Suprapubic skin (tissue), 4 donors: ENCODE data around the gene TIGAR. TPM values are rescaled to one million over a fixed set of nuclear protein-coding genes. Genes with fewer than 3 reads are reported as not detected.

Source experiments
- DNase-seq, 2 donors: peaks; one replicate each; pipeline ENCODE4 v3.0.0-alpha.2; 2019; ENCODE audit warnings: low spot score in 2 of 2
- H3K27ac ChIP-seq: fragments of 200-600 bp; sonication (generic); one replicate; pipeline ENCODE4 v1.5.1; 2019
- H3K27me3 ChIP-seq: fragments of 200-600 bp; sonication (generic); one replicate; pipeline ENCODE4 v1.5.1; 2019
- H3K36me3 ChIP-seq: fragments of 200-600 bp; sonication (generic); one replicate; pipeline ENCODE4 v1.5.1; 2019
- H3K4me1 ChIP-seq: fragments of 200-600 bp; sonication (generic); one replicate; pipeline ENCODE4 v1.5.1; 2019
- H3K4me3 ChIP-seq: fragments of 200-600 bp; sonication (generic); one replicate; pipeline ENCODE4 v1.5.1; 2019; ENCODE audit warnings: mild to moderate bottlenecking
- H3K9me3 ChIP-seq: fragments of 200-600 bp; sonication (generic); one replicate; pipeline ENCODE4 v1.5.1; 2019
- EP300 ChIP-seq: sonication (generic); formaldehyde crosslinking; IDR thresholded peaks from one replicate; pipeline ENCODE4 v1.6.1; 2017; ENCODE audit warnings: antibody characterized with exemption
- POLR2A ChIP-seq, 2 donors: fragments of 450-650 bp; IDR thresholded peaks; one replicate each; pipeline ENCODE4 v1.6.1; 2017; ENCODE audit warnings: antibody characterized with exemption in 2 of 2, mild to moderate bottlenecking in 2 of 2, moderate library complexity in 2 of 2
- POLR2AphosphoS5 ChIP-seq, 3 donors: sonication (generic); formaldehyde crosslinking; IDR thresholded peaks; one replicate each; pipeline ENCODE4 v1.6.1; 2017; ENCODE audit warnings: antibody characterized with exemption in 3 of 3
- WGBS: methylation state at CpG from one replicate; pipeline ENCODE4 v1.1.5; 2018; 5-methylcytosine and 5-hydroxymethylcytosine counted together
- total RNA-seq, 4 donors: library from RNA; depleted of rRNA; stranded (reverse); fragments of >200 nt; gene quantifications; one replicate each; pipeline ENCODE4 v1.1.0, GENCODE V29; 2016
- TF ChIP-seq, protein P1 (sequence below), 2 donors: fragments of 200-600 bp in 1 of 2; fragments of 450-650 bp in 1 of 2; sonication (generic) in 1 of 2; IDR thresholded peaks; one replicate each; pipeline ENCODE4 v1.5.1; 2016 to 2019; ENCODE audit warnings: antibody characterized with exemption in 2 of 2, mild to moderate bottlenecking in 1 of 2, moderate library complexity in 1 of 2

TIGAR gene
- total RNA-seq, 4 donors from 2014 or later: 1.3 to 6.6 (median 4.7) TPM

DNA sequence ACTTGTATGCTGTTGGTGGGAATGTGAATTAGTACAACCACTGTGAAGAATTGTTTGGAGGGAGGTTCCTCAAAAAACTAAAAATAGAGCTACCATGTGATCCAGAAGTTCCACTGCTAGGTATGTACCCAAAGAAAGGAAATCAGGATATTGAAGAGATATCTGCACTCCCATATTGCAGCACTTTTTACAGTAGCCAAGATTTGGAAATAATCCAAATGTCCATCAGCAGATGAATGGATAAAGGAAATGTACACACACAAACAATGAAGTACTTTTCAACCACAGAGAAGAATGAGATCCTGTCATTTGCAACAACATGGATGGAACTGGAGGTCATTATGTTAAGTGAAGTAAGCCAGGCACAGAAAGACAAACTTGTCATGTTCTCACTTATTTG, 25.9 kb downstream of the TIGAR start:
- Histone ChIP-seq H3K4me1 (no peaks in the 10 kb centered on the region), H3K4me3 (no peak overlapping the region), H3K27me3 (no peaks in the 10 kb centered on the region), H3K36me3 (no peaks in the 10 kb centered on the region), H3K9me3 (no peaks in the 10 kb centered on the region), H3K27ac (no peak overlapping the region)
- DNase-seq: no peak
- TF ChIP-seq POLR2AphosphoS5 (IDR thresholded peaks at IDR 0.05) (no peak), EP300 (no peak), POLR2A (IDR thresholded peaks at IDR 0.05) (no peak)
- TF ChIP-seq, protein P1, sequence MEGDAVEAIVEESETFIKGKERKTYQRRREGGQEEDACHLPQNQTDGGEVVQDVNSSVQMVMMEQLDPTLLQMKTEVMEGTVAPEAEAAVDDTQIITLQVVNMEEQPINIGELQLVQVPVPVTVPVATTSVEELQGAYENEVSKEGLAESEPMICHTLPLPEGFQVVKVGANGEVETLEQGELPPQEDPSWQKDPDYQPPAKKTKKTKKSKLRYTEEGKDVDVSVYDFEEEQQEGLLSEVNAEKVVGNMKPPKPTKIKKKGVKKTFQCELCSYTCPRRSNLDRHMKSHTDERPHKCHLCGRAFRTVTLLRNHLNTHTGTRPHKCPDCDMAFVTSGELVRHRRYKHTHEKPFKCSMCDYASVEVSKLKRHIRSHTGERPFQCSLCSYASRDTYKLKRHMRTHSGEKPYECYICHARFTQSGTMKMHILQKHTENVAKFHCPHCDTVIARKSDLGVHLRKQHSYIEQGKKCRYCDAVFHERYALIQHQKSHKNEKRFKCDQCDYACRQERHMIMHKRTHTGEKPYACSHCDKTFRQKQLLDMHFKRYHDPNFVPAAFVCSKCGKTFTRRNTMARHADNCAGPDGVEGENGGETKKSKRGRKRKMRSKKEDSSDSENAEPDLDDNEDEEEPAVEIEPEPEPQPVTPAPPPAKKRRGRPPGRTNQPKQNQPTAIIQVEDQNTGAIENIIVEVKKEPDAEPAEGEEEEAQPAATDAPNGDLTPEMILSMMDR (IDR thresholded peaks at IDR 0.05): no peak

DNA sequence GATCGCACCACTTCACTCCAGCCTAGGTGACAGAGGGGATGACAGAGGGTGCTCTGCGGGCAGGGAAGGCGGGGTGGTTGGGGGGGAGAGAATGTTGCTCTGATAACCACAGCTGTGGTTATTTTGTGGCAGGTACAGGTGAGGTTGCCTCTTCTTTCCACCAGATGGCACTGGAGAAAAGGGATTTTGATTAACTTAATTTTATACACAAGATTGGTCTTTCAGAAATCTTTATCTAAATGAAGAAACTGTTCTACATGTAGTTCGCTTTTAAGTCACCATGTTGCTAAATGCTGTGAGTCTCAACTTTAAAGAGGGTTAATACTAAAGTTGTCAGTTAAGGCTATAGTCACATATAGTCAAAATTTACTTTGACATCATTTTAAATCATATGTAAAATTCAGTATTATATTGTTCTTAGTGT, 32.8 kb downstream of the TIGAR start:
- TF ChIP-seq, protein P1 (IDR thresholded peaks at IDR 0.05): peak in 1 of 2 donors; percentile 37
- TF ChIP-seq POLR2AphosphoS5 (IDR thresholded peaks at IDR 0.05): no peak
- 43% methylated on average over 4 of the region's 4 CpGs for WGBS
- no peaks in the 10 kb centered on the region for H3K9me3 ChIP-seq

DNA sequence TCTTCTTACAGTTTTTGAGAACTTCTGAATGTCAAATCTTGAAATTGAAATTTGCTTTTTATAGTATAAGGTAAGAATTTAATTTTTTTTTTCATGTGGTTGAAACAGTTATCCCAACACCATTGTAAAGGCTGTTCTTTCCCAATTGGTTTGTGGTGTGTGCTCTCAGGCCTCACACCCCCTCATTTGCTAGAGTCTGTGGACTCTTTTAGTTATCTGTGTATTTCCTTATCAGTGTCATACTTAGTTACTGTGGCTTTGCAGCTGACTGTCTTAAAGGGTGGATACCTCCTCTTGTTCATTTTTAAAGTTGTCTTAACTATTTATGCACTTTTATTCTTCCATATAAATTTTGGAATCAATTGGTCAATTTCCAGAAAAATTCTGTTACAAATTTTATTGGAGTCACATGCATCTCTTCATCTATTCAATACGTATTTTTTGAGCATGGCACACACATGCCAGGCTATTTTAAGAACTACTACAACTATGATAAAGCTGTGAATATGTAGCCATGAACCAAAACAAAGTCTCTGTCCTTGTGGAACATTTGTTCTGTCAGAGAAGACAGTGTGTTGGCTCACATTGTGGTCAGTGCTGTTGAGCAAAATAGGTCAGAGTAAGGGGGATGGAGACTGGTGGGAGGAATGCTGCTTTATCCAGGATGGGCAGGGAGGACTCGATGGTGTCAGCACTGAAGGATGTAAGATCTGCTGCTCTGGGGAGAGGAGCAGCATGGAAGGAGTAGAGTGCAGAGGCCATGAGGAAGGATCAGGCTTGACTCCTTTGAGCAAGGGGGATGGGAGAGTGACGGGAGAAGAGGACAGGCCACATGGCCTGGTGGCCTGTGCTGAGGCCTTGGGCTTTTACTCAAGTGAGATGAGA, 34.4 kb downstream of the TIGAR start:
- 81% methylated on average over 3 of the region's 3 CpGs for WGBS
- TF ChIP-seq, protein P1 (IDR thresholded peaks at IDR 0.05): no peak
- TF ChIP-seq EP300 (no peak), POLR2A (IDR thresholded peaks at IDR 0.05) (no peak), POLR2AphosphoS5 (IDR thresholded peaks at IDR 0.05) (no peak)

More for the DNA sequence above, 32.8 kb downstream of the TIGAR start:
- Histone ChIP-seq H3K27me3 (no peaks in the 10 kb centered on the region), H3K36me3 (peaks cover 6% of the 10 kb centered on the region), H3K4me1 (no peaks in the 10 kb centered on the region), H3K27ac (no peak overlapping the region), H3K4me3 (no peak overlapping the region)
- DNase-seq: no peak

DNA sequence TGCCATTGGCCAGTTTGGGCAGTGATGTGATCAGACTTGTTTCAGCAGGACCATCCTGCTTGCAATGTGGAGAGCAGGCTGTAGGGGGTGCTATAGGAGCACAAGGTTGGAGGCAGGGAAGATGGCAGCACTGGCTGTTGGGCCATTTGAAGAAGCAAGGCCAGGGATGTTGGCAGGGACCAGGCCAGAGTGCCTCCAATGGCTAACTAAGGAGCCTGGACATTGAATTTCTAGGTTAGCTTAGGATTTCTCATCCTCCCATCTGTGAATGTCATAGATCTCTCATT, 35.0 kb downstream of the TIGAR start:
- Histone ChIP-seq H3K36me3 (peaks cover 6% of the 10 kb centered on the region), H3K9me3 (no peaks in the 10 kb centered on the region), H3K27me3 (no peaks in the 10 kb centered on the region), H3K4me1 (no peaks in the 10 kb centered on the region), H3K27ac (no peak overlapping the region), H3K4me3 (no peak overlapping the region)
- TF ChIP-seq, protein P1 (IDR thresholded peaks at IDR 0.05): no peak
- TF ChIP-seq POLR2A (IDR thresholded peaks at IDR 0.05) (no peak), POLR2AphosphoS5 (IDR thresholded peaks at IDR 0.05) (no peak), EP300 (no peak)
- no peak for DNase-seq

More for the DNA sequence above, 34.4 kb downstream of the TIGAR start:
- no peaks in the 10 kb centered on the region for H3K27me3 ChIP-seq
- no peaks in the 10 kb centered on the region for H3K4me1 ChIP-seq
- H3K27ac ChIP-seq: no peak overlapping the region
- no peaks in the 10 kb centered on the region for H3K9me3 ChIP-seq
- no peak for DNase-seq
- H3K36me3 ChIP-seq: peaks cover 6% of the 10 kb centered on the region
- H3K4me3 ChIP-seq: no peak overlapping the region

DNA sequence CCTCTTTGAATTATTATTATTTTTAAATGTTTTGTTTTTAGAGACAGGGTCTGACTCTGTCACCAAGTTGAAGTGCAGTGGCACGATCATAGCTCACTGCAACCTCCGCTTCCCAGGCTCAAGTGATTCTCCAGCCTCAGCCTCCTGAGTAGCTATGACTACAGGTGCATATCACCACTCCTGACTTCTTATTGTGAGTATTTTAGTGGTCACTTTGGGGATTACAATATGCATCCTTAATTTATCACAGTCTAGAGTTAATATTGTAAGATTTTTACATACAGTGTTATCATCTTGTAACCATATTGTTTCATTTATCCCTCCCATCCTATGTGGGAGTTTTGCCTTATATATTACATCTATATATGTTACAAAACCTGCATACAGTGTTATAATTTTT, 45.1 kb downstream of the TIGAR start:
- Histone ChIP-seq H3K36me3 (no peaks in the 10 kb centered on the region), H3K27ac (no peak overlapping the region), H3K27me3 (peaks cover 7% of the 10 kb centered on the region), H3K4me3 (no peak overlapping the region), H3K9me3 (no peaks in the 10 kb centered on the region), H3K4me1 (no peaks in the 10 kb centered on the region)
- DNase-seq: no peak
- WGBS: 91% methylated on average over 2 of the region's 2 CpGs
- TF ChIP-seq, protein P1 (IDR thresholded peaks at IDR 0.05): no peak
